ENCODE measurements around the gene MYL12B. TPM values are rescaled to one million over a fixed set of nuclear protein-coding genes. Genes with fewer than 3 reads are reported as not detected.

MYL12B gene
- total and polyA plus RNA-seq, 2 of the 8 experiments (the other 6 are each of a cell fraction or from before 2014, with no cell fraction given): 174 to 188 TPM

DNA sequence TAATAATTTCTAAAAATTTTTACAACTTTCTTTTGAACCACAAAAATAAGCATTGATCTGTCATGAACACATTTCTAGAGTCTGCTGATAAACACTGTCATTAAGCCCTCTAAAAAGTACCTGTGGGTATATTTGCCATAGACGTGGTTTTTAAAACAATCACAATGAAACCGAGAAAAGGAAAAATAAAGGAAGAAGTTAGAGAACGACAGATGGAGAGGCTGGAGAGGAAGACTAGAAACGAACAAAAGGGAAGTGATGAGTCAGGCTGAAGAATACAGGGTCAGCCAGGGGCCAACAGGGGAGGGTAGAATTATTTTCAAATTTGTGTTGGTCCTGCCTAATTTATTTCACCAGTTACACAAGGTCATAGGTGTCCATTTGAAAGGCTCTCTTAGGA is 62.0 kb downstream of the MYL12B start:
- Histone ChIP-seq H3K36me3 (ENCODE audit: control insufficient read depth in 2 of 4, insufficient read depth in 4 of 4, low read length in 3 of 4) (no peaks in the 10 kb centered on the region), H3K27me3 (replicated peaks in 1 of 4; ENCODE audit: control insufficient read depth in 3 of 4, extremely low read depth in 1 of 4, insufficient read depth in 3 of 4, low read length in 3 of 4) (no peaks in the 10 kb centered on the region), H4K20me1 (replicated peaks in 1 of 2; ENCODE audit: control insufficient read depth in 1 of 2, insufficient read depth in 2 of 2, low read length in 2 of 2) (no peaks in the 10 kb centered on the region), H3K4me3 (ENCODE audit: extremely low read depth in 1 of 4, insufficient read depth in 2 of 4, low read depth in 3 of 4, low read length in 4 of 4) (no peak overlapping the region), H3K79me1 (ENCODE audit: low read depth, low read length) (no peaks in the 10 kb centered on the region), H3K18ac (ENCODE audit: extremely low read depth, low read length) (no peak overlapping the region), H4K5ac (ENCODE audit: insufficient read length, low read depth, low read length) (no peak overlapping the region), H3K79me2 (ENCODE audit: control insufficient read depth in 1 of 2, insufficient read depth in 2 of 2, low read length in 2 of 2) (no peaks in the 10 kb centered on the region), H3K14ac (ENCODE audit: insufficient read length) (no peak overlapping the region), H2BK12ac (ENCODE audit: low read depth, low read length) (no peak overlapping the region), H2BK15ac (ENCODE audit: low read length) (no peak overlapping the region), H3K56ac (replicated peaks; ENCODE audit: insufficient read length, low read depth, low read length) (no peak overlapping the region), H3K9ac (replicated peaks in 1 of 4; ENCODE audit: extremely low read depth in 1 of 4, low read depth in 3 of 4, low read length in 3 of 4) (no peak overlapping the region), H3K9me3 (ENCODE audit: insufficient read depth in 2 of 2, low read depth in 1 of 2, low read length in 1 of 2) (no peaks in the 10 kb centered on the region), H2BK120ac (replicated peaks; ENCODE audit: low read depth, low read length) (no peak overlapping the region), H3K27ac (ENCODE audit: low read depth, low read length) (no peak overlapping the region), H2AFZ (ENCODE audit: low read length) (no peak overlapping the region), H3K4me2 (ENCODE audit: insufficient read depth in 1 of 2, low read depth in 2 of 2, low read length in 2 of 2) (no peak overlapping the region), H2BK20ac (ENCODE audit: low read length) (no peak overlapping the region), H2AK5ac (ENCODE audit: low read depth, low read length) (no peak overlapping the region), H3K4me1 (replicated peaks in 1 of 4; ENCODE audit: control insufficient read depth in 3 of 4, insufficient read depth in 4 of 4, low read length in 3 of 4) (no peaks in the 10 kb centered on the region; a peak in 1 of 7 replicates), H4K91ac (replicated peaks; ENCODE audit: insufficient read length, low read length) (no peak overlapping the region), H3K4ac (replicated peaks; ENCODE audit: insufficient read length, low read depth, low read length) (no peak overlapping the region), H3K23me2 (ENCODE audit: low read depth, low read length) (no peaks in the 10 kb centered on the region), H4K8ac (ENCODE audit: extremely low read depth, insufficient read depth, low read length) (no peak overlapping the region), H2BK5ac (ENCODE audit: low read depth, low read length) (no peak overlapping the region), H3K23ac (ENCODE audit: insufficient read length) (no peak overlapping the region)
- FAIRE-seq (no peak), DNase-seq (ENCODE audit: low read depth in 1 of 2, low spot score in 2 of 2) (no peak)
- POLR2A ChIA-PET (ENCODE audit: partially characterized antibody): interaction anchor here (1.7 kb wide), 1 partner anchor 27 kb away, joined by 5 read pairs; no protein-coding TSS in a partner anchor
- TF ChIP-seq BACH1 (IDR thresholded peaks at IDR 0.05; ENCODE audit: low read length) (no peak), FOSL1 (IDR thresholded peaks at IDR 0.05; ENCODE audit: insufficient read depth, low read depth, low read length) (no peak), PHF8 (conservative IDR thresholded peaks at IDR 0.05; ENCODE audit: low read depth, low read length) (no peak), POU5F1 (IDR thresholded peaks at IDR 0.05; ENCODE audit: low read depth, low read length) (no peak), EGR1 (IDR thresholded peaks at IDR 0.05; ENCODE audit: borderline replicate concordance, low read depth, low read length) (no peak), MAFK (IDR thresholded peaks at IDR 0.05; ENCODE audit: low read depth, low read length) (no peak), BRCA1 (IDR thresholded peaks at IDR 0.05; ENCODE audit: low read depth, low read length) (no peak), SRF (IDR thresholded peaks at IDR 0.05; ENCODE audit: low read depth, low read length) (no peak), SIN3A (conservative IDR thresholded peaks at IDR 0.05 in 1 of 2, IDR thresholded peaks at IDR 0.05 in 1 of 2; ENCODE audit: low read depth in 1 of 2, low read length in 2 of 2) (no peak), KDM5A (IDR thresholded peaks at IDR 0.05; ENCODE audit: low read length) (no peak), NRF1 (IDR thresholded peaks at IDR 0.05; ENCODE audit: low read depth, low read length) (no peak), RNF2 (IDR thresholded peaks at IDR 0.05; ENCODE audit: borderline replicate concordance, low read depth, low read length, missing control alignments, poor library complexity, severe bottlenecking) (no peak)
- WGBS, 2 experiments (ENCODE audit: extremely low coverage in 1 of 2, insufficient coverage in 1 of 2, insufficient read length in 1 of 2, insufficient replicate concordance in 2 of 2, low coverage in 1 of 2, low lambda C conversion rate in 2 of 2, missing lambda C conversion rate in 1 of 2): 81% methylated on average over 4 of the region's 4 CpGs; no CpG with 5 or more reads in 1 of the 2 experiments
- CTCF ChIA-PET (ENCODE audit: partially characterized antibody): interaction anchor here (1.0 to 2.2 kb wide), 7 partner anchors 7 to 46 kb away, joined by 4 to 13 read pairs (median 4); no protein-coding TSS in a partner anchor

Data from H1 (cell line).